Measurements from ENCODE around the gene PLB1. TPM values are rescaled to one million over a fixed set of nuclear protein-coding genes. Genes with fewer than 3 reads are reported as not detected.

PLB1 gene
- total RNA-seq, 5 donors from 2014 or later (not counting 1 experiment from before 2014, with no cell fraction given) = 0.07 to 2.5 (median 0.58) TPM

DNA sequence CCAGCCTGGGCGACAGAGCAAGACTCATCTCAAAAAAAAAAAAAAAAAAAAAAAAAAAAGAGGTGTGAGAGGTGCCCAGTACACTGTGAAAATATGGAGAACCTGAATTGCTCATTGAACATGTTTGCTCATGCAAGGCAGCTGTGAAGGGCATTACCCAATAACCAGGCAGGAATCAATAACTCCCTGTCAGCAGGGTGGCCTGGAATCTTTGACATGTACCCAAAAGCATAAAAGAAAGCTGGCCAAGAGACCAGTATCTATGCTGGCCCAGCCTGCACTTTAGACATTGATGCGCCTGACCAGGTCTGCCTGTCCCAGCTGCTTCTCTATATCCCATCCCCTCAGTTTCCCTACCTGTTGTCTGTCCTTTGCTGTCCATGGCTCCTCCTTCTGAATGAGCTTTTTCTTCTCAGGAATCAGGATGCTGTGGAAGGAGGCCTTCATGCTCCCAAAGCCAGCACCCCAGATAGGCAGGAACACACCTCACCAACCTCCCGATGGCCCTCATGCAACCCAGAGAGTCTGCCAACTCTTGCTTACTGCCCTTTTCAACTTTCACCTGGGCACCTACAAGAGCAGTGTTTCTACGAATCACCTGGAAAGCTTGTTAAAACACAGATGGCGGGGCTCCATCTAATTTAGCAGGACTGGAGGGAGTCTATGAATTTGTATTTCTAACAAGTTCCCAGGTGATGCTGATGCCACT is 172.4 kb downstream of the PLB1 start:
- DNase-seq (no peak), ATAC-seq (replicated peaks in 1 of 4) (no peak)
- CTCF ChIA-PET = no interaction called here
- Histone ChIP-seq H3K4me3 (ENCODE audit: control insufficient read depth in 1 of 2, extremely low read depth in 1 of 2, low read length in 1 of 2) (no peak overlapping the region), H3K9me3 (no peaks in the 10 kb centered on the region), H3K27ac (ENCODE audit: low read length) (no peak overlapping the region), H3K27me3 (replicated peaks in 1 of 2; ENCODE audit: control insufficient read depth in 2 of 2, extremely low read depth in 1 of 2, insufficient read depth in 2 of 2, low read length in 1 of 2) (peaks cover 0 to 3% of the 10 kb centered on the region in 2 experiments), H3K4me1 (ENCODE audit: control insufficient read depth in 1 of 2, extremely low read depth in 1 of 2, insufficient read depth in 2 of 2, low read length in 2 of 2) (no peaks in the 10 kb centered on the region), H3K36me3 (ENCODE audit: control insufficient read depth in 2 of 2, extremely low read depth in 1 of 2, insufficient read depth in 1 of 2, low read length in 1 of 2) (no peaks in the 10 kb centered on the region)
- H3K4me1 Mint-ChIP-seq = no peaks in the 10 kb centered on the region
- POLR2A ChIA-PET = no interaction called here
- WGBS (ENCODE audit: insufficient coverage) = 100% methylated on average over 2 of the region's 5 CpGs
- H3K27me3 Mint-ChIP-seq = peaks cover 0 to 4% of the 10 kb centered on the region in 2 donors
- H3K9me3 Mint-ChIP-seq = peaks cover 3 to 14% (median 8%) of the 10 kb centered on the region in 3 donors
- no peak overlapping the region for H3K27ac Mint-ChIP-seq
- no peak overlapping the region for H3K4me3 Mint-ChIP-seq
- H3K36me3 Mint-ChIP-seq = peaks cover 3% of the 10 kb centered on the region

DNA sequence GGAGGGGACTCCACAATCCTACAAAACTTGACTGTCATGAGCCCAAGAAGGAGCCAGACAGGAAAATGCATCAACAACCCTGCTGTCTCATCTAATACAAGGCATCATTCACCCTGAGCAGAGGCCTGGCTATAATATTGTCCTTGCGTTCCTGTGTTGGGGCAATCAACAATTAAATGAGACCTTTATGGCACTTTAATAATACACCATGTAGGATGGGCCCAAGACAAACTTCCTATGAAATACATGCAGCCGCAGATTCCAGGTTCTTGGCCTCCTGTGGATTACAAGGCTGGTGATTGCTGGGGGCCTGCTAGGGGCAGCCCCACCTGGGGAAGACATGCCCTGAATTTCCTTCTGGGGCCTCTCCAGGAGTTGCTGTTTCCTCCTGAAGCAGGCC is 173.0 kb downstream of the PLB1 start:
- H3K27me3 ChIP-seq (replicated peaks in 1 of 2; ENCODE audit: control insufficient read depth in 2 of 2, extremely low read depth in 1 of 2, insufficient read depth in 2 of 2, low read length in 1 of 2) = peaks cover 0 to 3% of the 10 kb centered on the region in 2 experiments
- WGBS (ENCODE audit: insufficient coverage) = no CpG with 5 or more reads among the region's 2 CpGs
- H3K36me3 Mint-ChIP-seq = peaks cover 3% of the 10 kb centered on the region
- CTCF ChIA-PET = no interaction called here
- DNase-seq = no peak
- H3K27me3 Mint-ChIP-seq = peaks cover 0 to 4% of the 10 kb centered on the region in 2 donors
- H3K27ac ChIP-seq (ENCODE audit: low read length) = no peak overlapping the region
- POLR2A ChIA-PET = no interaction called here
- no peaks in the 10 kb centered on the region for H3K9me3 ChIP-seq
- no peaks in the 10 kb centered on the region for H3K36me3 ChIP-seq (ENCODE audit: control insufficient read depth in 2 of 2, extremely low read depth in 1 of 2, insufficient read depth in 1 of 2, low read length in 1 of 2)
- ATAC-seq (replicated peaks in 1 of 4) = no peak
- no peaks in the 10 kb centered on the region for H3K4me1 ChIP-seq (ENCODE audit: control insufficient read depth in 1 of 2, extremely low read depth in 1 of 2, insufficient read depth in 2 of 2, low read length in 2 of 2)
- no peak overlapping the region for H3K4me3 ChIP-seq (ENCODE audit: control insufficient read depth in 1 of 2, extremely low read depth in 1 of 2, low read length in 1 of 2)
- peaks cover 3 to 14% (median 8%) of the 10 kb centered on the region in 3 donors for H3K9me3 Mint-ChIP-seq
- no peak overlapping the region for H3K4me3 Mint-ChIP-seq
- no peaks in the 10 kb centered on the region for H3K4me1 Mint-ChIP-seq
- no peak overlapping the region for H3K27ac Mint-ChIP-seq

DNA sequence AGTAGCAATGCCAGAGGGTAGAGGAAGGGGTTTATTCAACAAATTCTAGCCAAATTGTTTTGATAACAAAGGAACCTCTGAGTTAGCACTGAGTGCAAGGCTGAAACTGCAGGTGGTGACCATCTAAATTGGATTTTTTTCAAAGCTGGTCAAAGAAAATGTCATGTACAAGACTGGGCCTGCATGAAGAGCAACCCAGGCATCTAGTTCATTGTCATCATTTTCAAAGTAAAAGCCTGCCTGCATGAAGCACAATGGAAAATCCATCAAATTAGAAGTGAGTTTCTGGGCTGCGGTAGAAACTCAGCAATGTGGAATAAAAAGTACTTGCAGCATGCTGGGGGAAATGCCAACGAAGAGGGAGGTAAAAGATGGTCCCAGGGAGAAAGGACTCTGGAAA is 175.0 kb downstream of the PLB1 start:
- DNase-seq (no peak), ATAC-seq (replicated peaks in 1 of 4) (no peak)
- WGBS (ENCODE audit: insufficient coverage) = 100% methylated on average over 1 of the region's 2 CpGs
- Mint-ChIP-seq H3K4me3 (no peak overlapping the region), H3K4me1 (no peaks in the 10 kb centered on the region), H3K36me3 (peaks cover 3% of the 10 kb centered on the region), H3K27ac (no peak overlapping the region), H3K27me3 (peaks cover 0 to 4% of the 10 kb centered on the region in 2 donors), H3K9me3 (peaks cover 3 to 14% (median 8%) of the 10 kb centered on the region in 3 donors)
- Histone ChIP-seq H3K4me3 (ENCODE audit: control insufficient read depth in 1 of 2, extremely low read depth in 1 of 2, low read length in 1 of 2) (no peak overlapping the region), H3K27me3 (replicated peaks in 1 of 2; ENCODE audit: control insufficient read depth in 2 of 2, extremely low read depth in 1 of 2, insufficient read depth in 2 of 2, low read length in 1 of 2) (peaks cover 0 to 3% of the 10 kb centered on the region in 2 experiments), H3K27ac (ENCODE audit: low read length) (no peak overlapping the region), H3K36me3 (ENCODE audit: control insufficient read depth in 2 of 2, extremely low read depth in 1 of 2, insufficient read depth in 1 of 2, low read length in 1 of 2) (no peaks in the 10 kb centered on the region), H3K4me1 (ENCODE audit: control insufficient read depth in 1 of 2, extremely low read depth in 1 of 2, insufficient read depth in 2 of 2, low read length in 2 of 2) (no peaks in the 10 kb centered on the region), H3K9me3 (no peaks in the 10 kb centered on the region)
- ChIA-PET POLR2A (no interaction called here), CTCF (no interaction called here)

DNA sequence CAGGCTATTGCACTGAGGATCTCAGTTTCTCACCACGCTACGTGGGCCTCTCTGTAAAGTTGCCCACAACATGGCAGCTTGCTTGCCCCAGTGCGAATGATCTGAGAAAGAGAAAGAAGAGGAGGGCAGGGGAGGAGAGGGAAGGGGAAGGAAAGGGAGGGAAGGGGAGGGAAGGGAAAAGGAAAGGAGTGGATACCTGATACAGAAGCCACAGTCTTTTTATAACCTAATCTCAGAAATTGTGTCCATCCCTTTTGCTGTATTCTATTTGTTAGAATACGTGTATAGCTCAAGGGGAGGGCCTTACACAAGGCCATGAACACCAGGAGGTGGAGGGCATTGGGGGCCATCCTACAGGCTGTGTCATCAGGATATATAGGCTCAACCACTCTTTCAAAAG is 177.5 kb downstream of the PLB1 start:
- CTCF ChIA-PET = no interaction called here

DNA sequence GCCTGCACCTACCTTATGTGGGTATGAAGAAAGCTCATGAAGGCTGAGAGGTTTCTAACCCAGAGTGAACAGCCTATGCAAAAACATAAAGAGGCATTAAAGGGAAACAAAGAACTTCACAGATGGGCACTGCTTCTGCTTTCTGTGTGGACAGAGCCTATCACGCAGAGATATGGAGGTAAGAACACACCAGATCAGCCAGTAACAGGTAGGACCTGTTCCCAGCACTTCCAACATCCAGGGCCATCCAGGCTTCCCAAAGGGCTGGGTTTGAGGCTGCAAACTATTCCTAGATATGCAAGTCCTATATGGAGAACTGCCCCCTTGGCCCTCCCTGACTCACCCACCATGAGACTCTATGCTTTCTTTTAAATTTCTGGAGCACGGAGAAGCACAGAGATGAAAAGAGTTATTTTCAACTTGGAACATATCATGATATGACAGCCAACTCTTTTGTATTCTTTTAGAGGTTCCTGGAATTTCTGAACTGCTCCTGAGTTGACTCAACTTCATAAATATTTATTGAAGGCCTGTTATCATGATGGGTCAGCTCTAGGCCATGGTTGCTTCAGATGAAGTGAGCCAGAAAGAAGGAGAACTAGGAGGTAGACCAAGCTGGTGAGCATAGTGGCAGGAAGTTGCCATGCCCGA is 178.3 kb downstream of the PLB1 start:
- no peak for DNase-seq
- H3K4me1 ChIP-seq (ENCODE audit: control insufficient read depth in 1 of 2, extremely low read depth in 1 of 2, insufficient read depth in 2 of 2, low read length in 2 of 2) = no peaks in the 10 kb centered on the region
- no peaks in the 10 kb centered on the region for H3K9me3 ChIP-seq
- ATAC-seq (replicated peaks in 1 of 4) = no peak
- H3K36me3 Mint-ChIP-seq = peaks cover 3% of the 10 kb centered on the region
- no peak overlapping the region for H3K4me3 Mint-ChIP-seq
- H3K27ac Mint-ChIP-seq = no peak overlapping the region
- ChIA-PET CTCF (no interaction called here), POLR2A (interaction anchor here in 1 of 2 donors (0.5 kb wide), 1 partner anchor 245 kb away, joined by 3 read pairs; no protein-coding TSS in a partner anchor)
- peaks cover 0 to 2% (median under 1%) of the 10 kb centered on the region in 3 donors for H3K4me1 Mint-ChIP-seq
- no peaks in the 10 kb centered on the region for H3K27me3 Mint-ChIP-seq
- peaks cover 3 to 14% (median 8%) of the 10 kb centered on the region in 3 donors for H3K9me3 Mint-ChIP-seq
- no peaks in the 10 kb centered on the region for H3K36me3 ChIP-seq (ENCODE audit: control insufficient read depth in 2 of 2, extremely low read depth in 1 of 2, insufficient read depth in 1 of 2, low read length in 1 of 2)
- H3K4me3 ChIP-seq (ENCODE audit: control insufficient read depth in 1 of 2, extremely low read depth in 1 of 2, low read length in 1 of 2) = no peak overlapping the region
- H3K27me3 ChIP-seq (replicated peaks in 1 of 2; ENCODE audit: control insufficient read depth in 2 of 2, extremely low read depth in 1 of 2, insufficient read depth in 2 of 2, low read length in 1 of 2) = no peaks in the 10 kb centered on the region
- WGBS (ENCODE audit: insufficient coverage) = 100% methylated on average over 2 of the region's 3 CpGs
- no peak overlapping the region for H3K27ac ChIP-seq (ENCODE audit: low read length)

More for the DNA sequence above, 177.5 kb downstream of the PLB1 start:
- ATAC-seq (replicated peaks in 1 of 4) (no peak), DNase-seq (no peak)
- no peak overlapping the region for H3K27ac ChIP-seq (ENCODE audit: low read length)
- H3K9me3 ChIP-seq = no peaks in the 10 kb centered on the region
- H3K36me3 ChIP-seq (ENCODE audit: control insufficient read depth in 2 of 2, extremely low read depth in 1 of 2, insufficient read depth in 1 of 2, low read length in 1 of 2) = no peaks in the 10 kb centered on the region
- Mint-ChIP-seq H3K27ac (no peak overlapping the region), H3K4me3 (no peak overlapping the region), H3K9me3 (peaks cover 3 to 14% (median 8%) of the 10 kb centered on the region in 3 donors), H3K36me3 (peaks cover 3% of the 10 kb centered on the region), H3K27me3 (no peaks in the 10 kb centered on the region), H3K4me1 (peaks cover 0 to under 1% (median 0%) of the 10 kb centered on the region in 3 donors)
- H3K27me3 ChIP-seq (replicated peaks in 1 of 2; ENCODE audit: control insufficient read depth in 2 of 2, extremely low read depth in 1 of 2, insufficient read depth in 2 of 2, low read length in 1 of 2) = no peaks in the 10 kb centered on the region
- 92% methylated on average over 3 of the region's 4 CpGs for WGBS (ENCODE audit: insufficient coverage)
- no peak overlapping the region for H3K4me3 ChIP-seq (ENCODE audit: control insufficient read depth in 1 of 2, extremely low read depth in 1 of 2, low read length in 1 of 2)
- POLR2A ChIA-PET = interaction anchor here (0.5 to 0.7 kb wide), 2 partner anchors 15 to 202 kb away, joined by 3 to 6 read pairs; no protein-coding TSS in a partner anchor
- no peaks in the 10 kb centered on the region for H3K4me1 ChIP-seq (ENCODE audit: control insufficient read depth in 1 of 2, extremely low read depth in 1 of 2, insufficient read depth in 2 of 2, low read length in 2 of 2)

DNA sequence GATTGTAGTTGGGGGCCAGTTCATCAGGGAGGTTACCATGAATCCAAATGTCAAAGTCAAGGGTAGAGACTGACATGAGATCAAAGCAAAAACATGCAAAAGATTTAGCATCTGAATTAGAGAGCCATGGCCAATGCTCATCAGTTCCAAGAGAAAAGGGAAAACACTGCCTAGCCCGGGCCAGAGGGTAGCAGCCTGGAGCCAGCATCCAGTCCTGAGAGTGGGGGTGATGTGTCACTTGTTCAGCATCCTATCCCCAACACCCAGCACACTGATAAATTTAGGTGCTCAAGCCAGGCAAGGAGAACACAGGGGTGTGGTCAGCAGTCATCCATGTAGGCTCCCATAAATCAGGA is 178.8 kb downstream of the PLB1 start:
- Histone ChIP-seq H3K4me3 (ENCODE audit: control insufficient read depth in 1 of 2, extremely low read depth in 1 of 2, low read length in 1 of 2) (no peak overlapping the region), H3K36me3 (ENCODE audit: control insufficient read depth in 2 of 2, extremely low read depth in 1 of 2, insufficient read depth in 1 of 2, low read length in 1 of 2) (no peaks in the 10 kb centered on the region), H3K27ac (ENCODE audit: low read length) (no peak overlapping the region), H3K9me3 (no peaks in the 10 kb centered on the region), H3K4me1 (ENCODE audit: control insufficient read depth in 1 of 2, extremely low read depth in 1 of 2, insufficient read depth in 2 of 2, low read length in 2 of 2) (no peaks in the 10 kb centered on the region), H3K27me3 (replicated peaks in 1 of 2; ENCODE audit: control insufficient read depth in 2 of 2, extremely low read depth in 1 of 2, insufficient read depth in 2 of 2, low read length in 1 of 2) (no peaks in the 10 kb centered on the region)
- ChIA-PET POLR2A (no interaction called here), CTCF (no interaction called here)
- peaks cover 0 to 6% (median 2%) of the 10 kb centered on the region in 3 donors for H3K4me1 Mint-ChIP-seq
- WGBS (ENCODE audit: insufficient coverage) = no CpG with 5 or more reads among the region's 1 CpG
- peaks cover 3% of the 10 kb centered on the region for H3K36me3 Mint-ChIP-seq
- H3K27me3 Mint-ChIP-seq = no peaks in the 10 kb centered on the region
- peaks cover 3 to 14% (median 8%) of the 10 kb centered on the region in 3 donors for H3K9me3 Mint-ChIP-seq
- no peak overlapping the region for H3K4me3 Mint-ChIP-seq
- H3K27ac Mint-ChIP-seq = no peak overlapping the region
- ATAC-seq (replicated peaks in 1 of 4) (no peak), DNase-seq (no peak)

Data from T-cell (primary cell).